Measurements from ENCODE around the gene CST7.

CST7 gene

DNA sequence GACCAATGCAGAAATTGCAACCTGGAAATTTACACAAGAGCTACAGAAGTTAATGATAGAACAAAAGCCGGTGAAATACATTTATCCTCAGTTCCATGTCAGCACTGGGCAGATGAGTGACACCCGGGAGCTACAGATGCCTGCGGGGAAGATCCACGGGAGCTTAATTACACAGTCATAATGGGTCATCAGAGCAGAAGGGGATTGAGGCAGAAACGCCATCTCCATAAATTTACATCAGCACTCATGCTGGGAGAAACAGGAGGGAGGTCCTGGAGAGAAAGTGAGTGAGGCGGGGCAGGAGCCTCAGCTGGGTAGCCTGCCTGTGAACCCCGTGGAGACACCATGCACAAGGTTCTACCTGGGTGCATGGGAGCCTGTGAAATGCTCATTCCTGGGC lies 37.6 kb upstream of the CST7 start:
- in situ Hi-C loops (cut with MboI; ENCODE audit: low pct_unique_long_range_greater_than_20kb, low sequenced_read_pairs, unreplicated experiment): loop anchor here (10.0 kb wide), 1 partner anchor 87 kb away; no protein-coding TSS in a partner anchor
- no peak for DNase-seq (ENCODE audit: low spot score)
- TF ChIP-seq, protein P1, sequence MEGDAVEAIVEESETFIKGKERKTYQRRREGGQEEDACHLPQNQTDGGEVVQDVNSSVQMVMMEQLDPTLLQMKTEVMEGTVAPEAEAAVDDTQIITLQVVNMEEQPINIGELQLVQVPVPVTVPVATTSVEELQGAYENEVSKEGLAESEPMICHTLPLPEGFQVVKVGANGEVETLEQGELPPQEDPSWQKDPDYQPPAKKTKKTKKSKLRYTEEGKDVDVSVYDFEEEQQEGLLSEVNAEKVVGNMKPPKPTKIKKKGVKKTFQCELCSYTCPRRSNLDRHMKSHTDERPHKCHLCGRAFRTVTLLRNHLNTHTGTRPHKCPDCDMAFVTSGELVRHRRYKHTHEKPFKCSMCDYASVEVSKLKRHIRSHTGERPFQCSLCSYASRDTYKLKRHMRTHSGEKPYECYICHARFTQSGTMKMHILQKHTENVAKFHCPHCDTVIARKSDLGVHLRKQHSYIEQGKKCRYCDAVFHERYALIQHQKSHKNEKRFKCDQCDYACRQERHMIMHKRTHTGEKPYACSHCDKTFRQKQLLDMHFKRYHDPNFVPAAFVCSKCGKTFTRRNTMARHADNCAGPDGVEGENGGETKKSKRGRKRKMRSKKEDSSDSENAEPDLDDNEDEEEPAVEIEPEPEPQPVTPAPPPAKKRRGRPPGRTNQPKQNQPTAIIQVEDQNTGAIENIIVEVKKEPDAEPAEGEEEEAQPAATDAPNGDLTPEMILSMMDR (IDR thresholded peaks at IDR 0.05; ENCODE audit: extremely low read depth, insufficient read depth, missing control alignments): no peak

DNA sequence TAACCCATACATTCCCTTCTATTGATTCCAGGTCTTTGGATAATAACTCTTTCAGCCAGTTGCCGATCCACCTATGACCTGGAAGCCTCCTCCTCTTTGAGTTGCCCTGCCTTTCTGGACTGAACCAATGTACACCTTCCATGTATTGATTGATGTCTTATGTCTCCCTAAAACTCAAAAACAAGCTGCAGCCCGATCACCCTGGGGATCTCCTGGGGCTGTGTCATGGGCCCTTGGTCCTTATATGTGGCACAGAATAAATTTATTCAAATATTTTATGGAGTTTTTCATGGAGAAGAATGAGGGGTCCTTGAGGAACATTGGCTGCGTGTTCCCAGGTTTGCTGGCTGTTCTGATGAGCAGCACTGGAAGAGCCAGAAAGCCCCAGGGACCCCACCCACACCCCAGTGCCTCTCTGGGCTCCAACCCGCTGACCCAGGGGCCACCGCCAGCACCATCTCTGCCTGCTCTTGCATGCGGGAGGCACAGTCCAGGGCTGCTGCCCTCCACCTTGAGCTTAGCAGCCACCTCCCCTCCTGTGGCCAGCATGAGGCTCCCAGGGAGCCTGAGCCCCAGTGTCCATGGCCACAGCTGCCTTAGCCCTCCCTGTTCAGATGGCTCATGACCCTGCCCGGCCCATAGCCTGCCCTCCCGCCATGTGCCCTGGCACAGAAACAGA lies 36.5 kb upstream of the CST7 start:
- DNase-seq (ENCODE audit: low spot score): no peak
- TF ChIP-seq, protein P1 (IDR thresholded peaks at IDR 0.05; ENCODE audit: extremely low read depth, insufficient read depth, missing control alignments): no peak
- in situ Hi-C loops (cut with MboI; ENCODE audit: low pct_unique_long_range_greater_than_20kb, low sequenced_read_pairs, unreplicated experiment): loop anchor here (10.0 kb wide), 1 partner anchor 88 kb away; no protein-coding TSS in a partner anchor

DNA sequence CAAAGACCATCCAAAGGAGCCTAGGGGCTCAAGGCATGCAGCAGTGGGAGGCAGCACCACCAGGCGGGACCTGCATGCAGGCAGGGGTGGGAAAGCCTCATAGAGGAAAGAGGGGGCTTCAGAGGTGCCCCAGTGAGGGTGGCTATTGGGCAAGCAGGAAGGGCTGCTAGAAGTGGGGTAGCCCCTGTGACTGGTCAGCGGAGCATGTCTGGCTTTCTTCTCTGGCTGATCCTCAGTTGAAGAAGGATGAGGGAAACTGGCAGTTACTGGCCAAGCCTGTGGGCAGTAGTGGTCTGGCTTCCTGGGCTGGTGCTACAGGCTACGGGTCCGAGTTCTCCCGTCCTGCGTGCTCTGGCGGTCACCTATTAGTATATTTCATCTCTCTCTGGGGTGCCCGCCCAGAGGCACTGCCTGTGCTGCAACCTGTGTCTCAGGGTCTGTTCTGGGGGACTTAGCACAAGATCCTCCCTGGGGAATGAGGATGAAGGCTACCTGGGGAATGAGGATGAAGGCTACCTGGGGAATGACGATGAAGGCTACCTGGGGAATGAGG lies 35.9 kb upstream of the CST7 start:
- TF ChIP-seq, protein P1 (IDR thresholded peaks at IDR 0.05; ENCODE audit: extremely low read depth, insufficient read depth, missing control alignments): no peak
- no peak for DNase-seq (ENCODE audit: low spot score)
- in situ Hi-C loops (cut with MboI; ENCODE audit: low pct_unique_long_range_greater_than_20kb, low sequenced_read_pairs, unreplicated experiment): loop anchor here (10.0 kb wide), 1 partner anchor 88 kb away; no protein-coding TSS in a partner anchor

DNA sequence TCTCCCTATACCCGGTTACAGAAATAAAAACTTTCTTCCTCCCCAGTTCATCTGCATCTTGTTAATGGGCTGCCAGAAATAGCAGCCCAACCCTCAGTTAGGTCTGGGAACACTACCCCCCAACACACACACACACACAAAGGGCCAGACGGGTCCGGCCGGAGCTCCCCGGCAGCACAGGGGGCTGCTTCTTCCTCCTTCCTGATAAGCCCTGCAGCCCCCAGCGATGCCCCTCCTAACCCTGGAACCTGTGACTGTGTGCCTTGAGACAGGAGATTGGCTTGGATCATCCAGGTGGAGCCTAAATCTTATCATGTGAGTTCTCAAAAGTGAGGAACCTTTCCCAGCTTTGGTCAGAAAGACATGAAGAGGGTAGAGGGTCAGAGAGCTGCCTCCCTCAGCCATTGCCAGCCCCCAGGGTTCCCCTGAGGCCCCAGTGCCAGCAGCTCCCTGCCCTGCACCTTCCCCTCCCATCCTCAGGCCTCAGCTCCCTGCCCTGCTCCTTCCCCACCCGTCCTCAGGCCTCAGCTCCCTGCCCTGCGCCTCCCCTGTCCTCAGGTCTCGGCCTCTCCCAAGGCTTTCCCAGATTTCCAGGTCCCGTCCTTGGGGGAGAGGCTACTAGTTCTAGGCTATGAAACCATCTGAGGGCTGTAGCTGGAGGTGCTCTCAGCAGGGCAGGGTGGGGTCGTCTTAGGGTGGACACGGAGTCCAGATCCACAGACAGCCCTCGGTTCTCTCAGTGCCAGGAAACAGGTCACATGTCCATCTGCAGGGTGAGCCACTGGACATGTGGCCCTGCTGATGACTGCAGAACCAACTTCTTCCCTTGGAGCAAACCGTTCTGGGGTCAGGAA lies 34.5 kb upstream of the CST7 start:
- no peak for DNase-seq (ENCODE audit: low spot score)
- in situ Hi-C loops (cut with MboI; ENCODE audit: low pct_unique_long_range_greater_than_20kb, low sequenced_read_pairs, unreplicated experiment): loop anchor here (10.0 kb wide), 1 partner anchor 90 kb away; no protein-coding TSS in a partner anchor
- TF ChIP-seq, protein P1 (IDR thresholded peaks at IDR 0.05; ENCODE audit: extremely low read depth, insufficient read depth, missing control alignments): no peak

DNA sequence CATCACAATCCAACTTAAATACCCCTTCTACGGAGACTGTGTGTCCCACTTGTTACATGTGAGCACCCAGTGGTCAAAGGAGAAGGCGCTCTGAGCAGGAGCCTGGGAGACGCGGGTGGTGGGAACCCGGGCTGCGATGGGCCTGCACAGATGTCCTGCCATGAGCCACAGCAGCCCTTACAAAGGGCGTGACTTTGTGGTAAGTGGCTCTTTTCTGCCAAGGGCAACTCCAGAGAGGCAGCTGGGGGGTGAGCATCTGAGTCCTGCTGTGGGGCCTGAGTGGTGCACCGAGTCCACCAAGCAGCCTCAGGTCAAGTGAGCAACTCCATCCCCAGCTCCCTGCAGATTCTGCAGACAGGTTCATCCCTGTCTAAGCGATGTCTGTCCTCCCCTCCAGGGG lies 33.6 kb upstream of the CST7 start:
- TF ChIP-seq, protein P1 (IDR thresholded peaks at IDR 0.05; ENCODE audit: extremely low read depth, insufficient read depth, missing control alignments): no peak
- DNase-seq (ENCODE audit: low spot score): no peak
- in situ Hi-C loops (cut with MboI; ENCODE audit: low pct_unique_long_range_greater_than_20kb, low sequenced_read_pairs, unreplicated experiment): loop anchor here (10.0 kb wide), 1 partner anchor 91 kb away; no protein-coding TSS in a partner anchor

DNA sequence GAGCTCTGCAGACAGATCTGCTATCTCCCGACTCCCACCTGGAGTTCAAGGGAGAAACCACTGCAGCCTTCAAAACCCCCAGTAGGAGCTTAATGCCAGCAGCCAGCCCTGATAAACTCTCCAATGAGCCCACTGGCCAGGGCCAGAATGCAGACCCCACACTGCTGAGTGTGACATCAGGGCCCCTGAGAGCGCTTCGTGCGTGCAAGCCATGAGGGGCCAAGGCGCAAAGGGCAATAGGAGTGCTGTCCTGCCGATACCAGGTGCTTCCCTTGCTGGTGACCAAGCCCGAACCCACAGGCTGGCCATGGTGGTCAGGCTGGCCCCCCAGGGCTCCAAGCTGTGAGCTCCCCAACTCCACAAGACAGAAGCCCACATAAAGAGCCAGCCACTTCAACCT lies 33.2 kb upstream of the CST7 start:
- DNase-seq (ENCODE audit: low spot score): no peak
- in situ Hi-C loops (cut with MboI; ENCODE audit: low pct_unique_long_range_greater_than_20kb, low sequenced_read_pairs, unreplicated experiment): loop anchor here (10.0 kb wide), 1 partner anchor 91 kb away; no protein-coding TSS in a partner anchor
- TF ChIP-seq, protein P1 (IDR thresholded peaks at IDR 0.05; ENCODE audit: extremely low read depth, insufficient read depth, missing control alignments): no peak

All from GM13977 (cell line).